Stimulated activated CD4-positive, alpha-beta T cell treated with anti-CD3 and anti-CD28 coated beads, Interleukin-12 subunit alpha, Interleukin-12 subunit beta, amount 100 ng/mL, for 24 hours (primary cell): ENCODE results near the gene INPP5E.

Source experiments
- DNase-seq, 2 experiments: peaks; one replicate each; pipeline ENCODE4 v3.0.0-alpha.2; 2020; ENCODE audit warnings: low read depth in 2 of 2

The INPP5E gene

DNA sequence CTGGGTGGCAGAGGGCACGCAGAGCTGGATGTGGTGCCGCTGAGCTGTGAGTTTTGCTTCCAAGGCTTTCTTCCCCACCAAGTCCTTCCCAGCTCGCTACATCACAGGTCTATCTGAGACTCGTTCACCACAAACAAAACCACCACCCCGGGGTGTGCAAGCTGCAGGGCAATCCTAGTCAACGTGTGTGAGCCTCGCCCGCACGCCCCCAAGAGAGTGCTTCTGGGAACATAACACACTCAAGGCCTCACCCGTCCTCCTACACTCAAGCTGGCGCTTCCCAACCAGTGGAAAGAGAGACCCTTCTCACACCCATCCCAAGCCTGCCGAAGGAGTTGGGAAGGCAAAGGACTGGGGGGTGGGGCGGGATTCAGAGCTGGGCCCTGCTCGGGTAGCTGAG lies 50.2 kb downstream of the INPP5E start:
- DNase-seq = no peak

DNA sequence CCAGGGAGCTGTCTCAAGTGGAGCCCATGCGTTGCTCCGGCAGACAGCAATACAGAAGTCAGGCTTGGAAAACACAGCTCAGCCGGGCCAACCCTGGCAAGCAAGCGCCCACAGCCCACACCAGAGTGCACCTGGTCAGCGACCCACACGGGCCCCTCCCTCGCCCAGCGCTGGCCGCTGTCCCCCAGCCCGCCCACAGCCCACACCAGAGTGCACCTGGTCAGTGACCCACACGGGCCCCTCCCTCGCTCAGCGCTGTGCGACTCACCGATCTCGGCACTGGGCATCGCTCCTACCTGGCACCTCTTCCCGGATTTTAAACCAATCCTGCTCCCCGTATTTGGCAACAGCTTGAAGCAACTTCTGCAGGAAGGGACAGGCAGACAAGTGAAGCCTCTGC lies 52.4 kb downstream of the INPP5E start:
- DNase-seq = no peak

DNA sequence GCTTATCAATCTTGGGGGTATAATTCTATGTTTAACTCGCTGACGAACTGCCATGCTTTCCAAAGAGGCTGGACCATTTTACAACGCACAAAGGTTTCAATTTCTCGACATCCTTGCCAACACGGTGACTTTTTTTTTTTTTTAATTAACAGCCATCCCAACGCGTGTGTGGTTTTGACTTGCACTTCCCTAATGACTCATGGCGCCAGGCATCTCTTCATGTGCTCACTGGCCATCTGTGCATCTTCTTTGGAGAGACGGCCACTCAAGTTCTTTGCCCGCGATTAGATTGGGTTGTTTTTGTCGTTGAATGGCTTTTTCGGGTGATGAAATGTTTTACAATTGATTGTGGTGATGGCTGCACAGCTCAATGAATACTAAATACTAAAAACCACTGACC lies 53.6 kb downstream of the INPP5E start:
- DNase-seq = no peak

DNA sequence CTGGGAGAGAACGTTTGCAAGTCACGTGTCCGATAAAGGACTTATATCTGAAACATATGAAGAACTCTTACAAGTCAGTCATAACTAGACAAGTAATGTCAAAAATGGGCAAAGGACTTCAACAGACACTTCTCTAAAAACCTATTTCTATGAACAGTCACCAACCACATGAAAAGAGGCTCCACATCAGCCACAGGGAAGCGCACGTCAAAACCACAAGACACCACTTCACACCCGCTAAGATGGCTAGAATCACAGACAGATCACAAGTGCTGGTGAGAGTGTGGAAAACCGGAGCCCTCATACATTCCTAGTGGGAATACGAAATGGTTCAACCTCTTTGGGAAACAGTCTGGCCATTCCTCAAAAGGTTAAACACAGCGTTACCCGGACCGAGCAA lies 54.6 kb downstream of the INPP5E start:
- DNase-seq = no peak

DNA sequence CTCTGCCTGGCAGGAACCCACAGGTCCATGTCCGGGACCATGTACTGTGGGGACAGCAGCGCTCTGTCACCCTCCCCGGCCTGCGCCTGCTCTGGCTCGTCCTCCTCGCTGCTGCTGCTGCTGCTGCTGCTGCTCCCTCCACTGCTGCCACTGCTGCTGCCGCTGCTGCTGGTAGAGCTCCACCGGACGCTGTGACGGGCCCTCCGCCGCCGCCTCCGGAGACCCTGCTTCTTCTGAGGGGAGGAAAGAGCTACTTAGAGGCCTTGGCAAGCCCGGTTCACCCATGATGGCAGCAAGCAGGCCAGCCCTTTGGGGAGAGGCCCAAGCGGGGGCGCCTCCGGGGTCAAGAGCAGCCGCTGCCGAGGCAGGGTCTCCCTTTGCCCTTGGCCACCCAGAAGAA lies 56.2 kb downstream of the INPP5E start:
- DNase-seq = no peak

DNA sequence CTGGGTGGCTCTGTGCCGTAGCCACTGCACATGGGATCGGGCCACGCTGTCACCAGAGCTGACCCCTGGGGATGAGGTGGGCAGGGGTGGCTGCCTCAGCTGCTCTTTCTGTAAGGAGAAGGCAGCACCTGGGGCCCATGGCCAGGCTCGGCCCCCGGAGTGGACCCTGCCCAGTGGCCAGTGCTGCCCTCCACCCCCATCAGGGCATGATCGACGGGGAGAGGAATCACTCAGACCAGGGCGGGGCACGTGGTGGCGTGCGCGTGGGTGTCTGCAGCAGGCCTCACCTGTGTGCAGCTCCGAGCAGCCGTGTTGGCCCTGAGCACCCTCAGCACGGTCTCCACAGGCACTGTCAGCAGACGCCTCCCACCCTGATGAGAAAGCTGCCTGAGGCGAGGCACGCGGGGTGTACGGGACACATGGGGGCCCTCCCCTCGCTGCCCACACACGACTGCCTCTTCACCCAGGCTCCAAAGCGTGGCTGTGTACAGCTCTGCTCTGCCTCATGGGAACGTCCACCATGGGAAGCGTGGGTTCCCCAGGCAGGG lies 57.6 kb downstream of the INPP5E start:
- DNase-seq = no peak

DNA sequence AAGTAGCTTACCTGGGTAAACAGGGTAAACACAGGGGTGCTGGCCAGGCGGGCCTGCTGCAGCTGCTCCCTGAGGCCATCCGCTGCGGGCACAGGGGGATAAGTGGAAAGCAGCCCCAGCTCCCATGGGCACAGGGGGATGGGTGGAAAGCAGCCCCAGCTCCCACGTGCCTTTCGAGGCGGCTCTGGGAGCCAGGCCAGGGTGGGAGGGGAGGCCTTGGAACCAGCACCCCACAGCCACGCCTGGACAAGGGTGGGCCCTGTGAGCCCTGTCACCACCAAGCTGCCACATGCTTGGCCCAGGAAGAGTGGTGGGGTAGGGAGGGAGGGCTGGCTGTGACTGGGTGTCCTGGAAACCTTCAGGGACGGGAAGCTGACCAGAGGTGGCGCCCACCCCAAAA lies 58.3 kb downstream of the INPP5E start:
- no peak for DNase-seq

DNA sequence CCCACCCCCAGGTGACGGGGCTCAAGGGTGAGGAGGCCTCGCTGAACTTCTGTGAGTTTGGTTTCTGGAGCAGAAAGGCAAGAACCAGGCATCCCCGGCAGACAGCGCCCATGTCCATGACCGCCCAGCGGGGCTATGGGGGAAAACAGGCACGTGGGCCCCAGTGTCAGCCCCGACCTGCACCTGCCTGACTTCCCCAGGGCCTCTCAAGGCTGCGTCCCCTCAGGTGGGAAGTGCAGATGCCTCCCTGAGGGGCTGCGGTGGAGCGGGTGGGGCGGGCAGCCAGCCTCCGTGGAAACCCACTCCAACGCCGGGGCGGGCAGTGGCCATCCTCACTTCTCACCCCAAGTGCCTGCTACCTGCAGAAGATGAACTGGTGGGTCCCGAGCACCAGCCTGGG lies 59.3 kb downstream of the INPP5E start:
- DNase-seq = no peak

DNA sequence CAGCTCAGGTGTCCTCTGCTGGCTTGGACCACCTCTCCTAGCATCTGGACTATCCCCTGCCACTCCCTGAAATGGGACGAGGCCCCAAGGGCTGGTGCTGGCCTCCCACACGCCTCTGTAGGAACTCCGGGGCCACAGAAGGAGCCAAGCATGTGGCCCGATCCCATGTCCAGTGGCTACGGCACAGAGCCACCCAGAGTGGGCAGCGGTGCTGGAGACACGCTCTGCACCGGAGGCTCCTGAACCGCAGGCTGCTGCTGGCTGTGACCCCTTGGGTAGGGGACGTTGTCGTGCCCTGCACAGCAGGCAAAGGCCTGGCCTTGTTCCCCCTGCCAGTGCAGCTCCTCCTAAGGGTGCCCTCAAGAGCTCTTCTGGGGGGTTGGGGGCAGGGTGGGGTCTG lies 59.8 kb downstream of the INPP5E start:
- no peak for DNase-seq

DNA sequence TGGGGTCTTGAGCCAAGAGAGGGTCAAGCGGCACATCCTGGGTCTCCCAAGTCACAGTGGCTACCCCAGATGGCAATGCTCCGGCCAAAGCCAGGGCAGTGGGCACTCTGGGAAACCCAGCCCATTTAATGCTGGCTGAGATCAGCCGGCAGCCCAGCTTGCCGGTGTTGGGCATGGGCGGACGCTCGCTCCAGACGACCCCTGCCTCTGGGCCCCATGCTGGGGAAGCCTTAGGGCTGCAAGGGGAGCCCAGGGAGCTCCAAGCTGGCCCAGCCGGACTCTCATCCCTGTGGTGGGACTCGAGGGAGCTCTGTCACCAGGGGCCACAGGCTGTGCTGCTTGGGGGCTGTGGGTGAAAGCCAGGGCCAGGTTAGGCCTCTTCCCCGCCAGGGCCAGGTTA lies 60.2 kb downstream of the INPP5E start:
- no peak for DNase-seq

DNA sequence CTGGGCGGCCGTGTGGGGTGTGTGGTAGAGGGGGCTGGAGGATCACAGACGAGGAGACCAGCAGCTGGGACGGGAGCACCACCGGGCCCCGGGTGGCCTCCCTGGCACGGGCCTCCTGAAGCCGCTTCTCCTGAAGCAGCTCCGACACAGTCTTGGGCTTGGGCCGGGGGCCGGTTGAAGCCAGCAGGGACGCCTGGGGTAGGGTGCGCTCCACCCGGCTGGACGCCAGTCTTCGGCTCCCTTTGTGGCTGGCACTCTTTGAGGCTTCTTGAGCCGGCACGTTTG lies 60.7 kb downstream of the INPP5E start:
- DNase-seq = no peak
